Activated CD4-positive, alpha-beta T cell treated with anti-CD3 and anti-CD28 coated beads for 4 hours (primary cell): ENCODE results near the gene PALLD.

Experiments used
- DNase-seq, 2 donors: peaks; one replicate each; pipeline ENCODE4 v3.0.0-alpha.2; 2020

Gene PALLD

DNA sequence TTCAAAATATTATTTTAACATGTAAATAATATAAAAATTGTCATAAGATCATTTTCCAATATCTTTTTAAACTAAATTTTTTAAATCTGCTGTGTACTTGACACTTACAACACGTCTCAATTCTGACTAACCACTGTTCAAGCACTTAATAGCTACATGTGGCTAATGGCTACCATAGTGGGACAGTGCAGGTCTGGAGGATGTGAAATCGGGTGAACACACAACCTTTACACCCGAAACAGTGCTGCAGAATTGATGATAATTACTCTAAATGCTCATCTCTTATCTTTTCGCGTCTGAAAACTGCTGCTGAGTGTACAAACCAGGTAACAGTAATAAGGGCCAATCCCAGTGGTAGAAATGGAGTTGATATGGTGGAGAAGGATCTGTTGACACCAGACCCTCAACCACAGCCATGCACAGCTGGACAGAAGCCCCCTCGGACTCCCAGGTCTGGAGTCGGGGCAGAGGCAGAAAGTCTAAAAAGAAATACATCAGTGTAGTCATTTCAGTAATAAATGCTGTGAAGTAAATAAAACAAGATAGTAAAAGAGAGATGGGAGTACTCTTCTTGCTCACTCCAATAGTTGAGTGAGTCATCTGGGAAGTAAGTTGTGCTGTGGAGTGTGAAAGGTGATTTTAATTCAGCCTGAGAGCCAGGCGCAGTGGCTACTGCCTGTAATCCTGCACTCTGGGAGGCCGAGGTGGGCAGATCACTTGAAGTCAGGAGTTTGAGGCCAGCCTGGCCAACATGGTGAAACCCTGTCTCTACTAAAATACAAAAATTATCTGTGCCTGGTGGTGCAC lies 363.2 kb downstream of the PALLD start:
- DNase-seq, result no peak

DNA sequence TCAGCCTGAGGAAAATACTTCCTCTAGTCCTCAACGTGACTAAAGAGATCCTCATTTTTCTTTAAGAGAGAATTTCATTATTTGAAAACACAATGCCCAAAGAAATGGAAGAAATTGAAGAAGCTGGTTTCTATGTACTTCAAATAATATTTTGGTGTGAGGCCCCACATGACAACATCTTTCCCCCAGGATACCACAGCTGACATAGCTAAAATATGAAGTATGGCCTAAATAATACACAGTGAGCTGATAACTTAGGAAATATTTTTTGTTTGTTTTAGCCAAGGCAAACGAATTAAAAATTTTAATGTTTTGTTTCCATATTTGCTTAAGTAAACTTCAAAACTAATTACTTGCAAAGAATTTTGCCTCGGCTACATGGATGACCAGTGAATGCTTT lies 364.0 kb downstream of the PALLD start:
- DNase-seq, result no peak

DNA sequence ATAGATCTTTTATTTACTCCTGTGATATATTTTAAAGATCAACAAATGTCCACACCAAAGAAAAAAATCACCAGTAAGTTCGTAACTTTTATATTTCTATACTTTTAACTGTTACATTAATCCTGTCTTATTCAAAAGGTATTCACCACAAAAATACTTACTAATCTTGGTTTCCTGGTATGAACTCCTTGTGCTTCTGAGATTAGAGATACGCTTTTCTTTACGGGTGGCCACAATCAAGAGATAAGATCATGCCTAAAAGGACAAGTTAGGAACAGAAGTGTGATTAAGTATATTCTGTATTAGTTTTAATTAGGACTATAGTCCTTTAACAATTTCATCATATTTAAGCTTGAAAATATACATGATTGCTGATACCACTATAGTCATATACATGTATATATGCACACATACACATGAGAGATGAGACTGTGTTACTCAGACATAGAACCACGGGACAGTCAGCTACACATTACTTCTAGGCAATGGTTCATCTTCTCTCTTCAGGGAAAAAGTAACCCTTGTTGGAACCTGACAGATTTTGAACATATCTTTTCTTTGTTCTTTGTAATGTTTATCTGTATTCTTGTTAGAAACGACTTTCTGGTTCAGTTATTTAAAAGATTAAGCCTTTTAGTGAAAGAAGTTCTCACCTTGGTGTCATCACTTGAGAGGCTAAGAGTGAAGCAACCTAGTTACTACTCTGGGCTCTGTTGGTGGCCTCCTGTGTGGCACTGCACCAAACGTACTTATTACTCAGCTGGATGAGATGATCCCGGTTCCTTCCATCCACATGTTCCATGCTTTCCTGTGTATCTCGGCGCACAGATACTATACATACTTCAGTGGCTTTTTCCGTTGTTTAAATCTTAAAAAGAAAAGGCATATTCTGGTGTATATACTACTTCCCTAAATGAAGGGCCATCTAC lies 367.1 kb downstream of the PALLD start:
- DNase-seq, result no peak

DNA sequence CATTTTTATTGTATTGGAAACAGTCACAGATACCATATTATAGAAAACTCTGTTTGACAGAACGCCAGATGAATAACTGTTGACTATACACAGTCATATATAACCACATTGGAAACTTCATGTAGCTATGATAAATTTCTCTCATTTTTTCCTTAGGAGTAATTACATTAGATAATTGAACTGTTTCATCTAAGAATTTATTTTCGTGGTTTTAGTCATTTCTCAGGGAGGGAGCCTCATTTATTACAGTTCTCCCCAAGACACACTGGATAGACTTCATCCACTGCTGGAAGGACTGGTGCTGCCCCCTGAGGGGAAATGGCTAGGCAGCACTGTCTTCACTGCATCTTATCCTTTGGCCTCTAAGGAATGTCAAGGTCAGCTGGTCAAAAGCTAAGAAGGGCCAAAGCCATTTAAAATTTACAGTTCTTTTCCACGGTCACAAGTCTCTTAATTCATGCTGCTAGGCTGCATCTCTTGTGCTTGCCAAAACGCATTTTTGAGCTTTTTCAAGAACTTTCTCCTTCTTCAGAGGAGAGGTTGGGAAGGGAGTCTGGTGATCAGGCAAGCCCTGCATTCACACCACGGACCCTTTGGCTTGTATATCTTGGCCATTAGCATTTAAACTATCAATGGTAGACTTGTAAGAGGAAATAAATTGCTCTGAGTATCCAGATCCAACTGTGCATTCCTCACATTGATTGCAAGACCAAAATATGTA lies 368.1 kb downstream of the PALLD start:
- DNase-seq, result no peak

DNA sequence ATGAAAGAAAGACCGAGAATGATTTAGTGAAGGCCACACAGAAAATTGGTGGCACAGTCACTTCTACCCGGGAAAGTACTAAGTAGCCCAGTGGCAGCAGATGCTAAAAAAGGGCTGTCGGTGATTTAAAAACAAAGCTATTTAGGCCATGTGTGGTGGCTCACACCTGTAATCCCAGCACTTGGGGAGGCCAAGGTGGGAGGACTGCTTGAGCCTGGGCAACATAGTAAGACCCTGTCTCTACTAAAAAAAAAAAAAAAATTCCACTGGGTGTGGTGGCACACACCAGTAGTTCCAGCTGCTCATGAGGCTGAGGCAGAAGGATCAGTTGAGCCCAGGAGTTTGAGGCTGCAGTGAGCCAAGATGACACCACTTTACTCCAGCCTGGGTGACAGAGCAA lies 369.0 kb downstream of the PALLD start:
- DNase-seq, result no peak

DNA sequence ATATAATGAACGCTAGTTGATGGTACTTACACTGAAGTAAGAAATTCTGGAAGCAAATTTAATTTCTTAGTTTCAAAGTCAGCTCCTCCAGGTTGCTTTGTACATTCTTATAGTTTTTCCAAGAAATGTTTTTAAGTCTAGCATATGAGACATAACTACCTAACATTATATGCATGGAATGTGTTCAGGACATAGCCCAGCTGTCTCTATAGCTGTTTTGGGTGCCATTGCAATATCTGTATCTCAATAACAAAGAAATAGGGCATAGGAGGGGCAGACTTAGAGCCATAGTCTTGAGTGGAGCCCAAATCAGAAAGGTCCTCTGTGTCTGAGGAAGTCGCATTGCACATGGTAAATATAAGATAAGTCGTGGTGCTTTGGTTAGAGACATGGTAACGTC lies 369.8 kb downstream of the PALLD start:
- no peak for DNase-seq

DNA sequence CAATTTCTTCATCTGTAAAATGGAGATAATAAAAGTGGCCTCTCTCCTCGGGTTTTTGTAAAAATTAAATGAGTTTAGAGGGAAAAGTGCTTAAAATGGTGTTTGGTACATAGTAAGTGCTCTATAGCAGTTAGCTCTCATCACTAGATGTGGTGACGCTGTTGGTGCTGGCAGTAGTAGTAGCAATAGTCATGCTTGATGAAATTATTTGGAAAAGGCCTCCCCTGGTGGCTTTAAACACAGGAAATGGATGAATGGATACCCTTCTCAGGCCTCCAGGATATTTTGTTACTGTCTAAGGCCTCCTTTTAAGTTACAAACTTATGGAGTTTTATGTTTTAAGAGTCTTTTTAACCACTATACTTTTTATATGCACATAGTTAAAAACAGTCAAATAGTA lies 370.3 kb downstream of the PALLD start:
- no peak for DNase-seq

DNA sequence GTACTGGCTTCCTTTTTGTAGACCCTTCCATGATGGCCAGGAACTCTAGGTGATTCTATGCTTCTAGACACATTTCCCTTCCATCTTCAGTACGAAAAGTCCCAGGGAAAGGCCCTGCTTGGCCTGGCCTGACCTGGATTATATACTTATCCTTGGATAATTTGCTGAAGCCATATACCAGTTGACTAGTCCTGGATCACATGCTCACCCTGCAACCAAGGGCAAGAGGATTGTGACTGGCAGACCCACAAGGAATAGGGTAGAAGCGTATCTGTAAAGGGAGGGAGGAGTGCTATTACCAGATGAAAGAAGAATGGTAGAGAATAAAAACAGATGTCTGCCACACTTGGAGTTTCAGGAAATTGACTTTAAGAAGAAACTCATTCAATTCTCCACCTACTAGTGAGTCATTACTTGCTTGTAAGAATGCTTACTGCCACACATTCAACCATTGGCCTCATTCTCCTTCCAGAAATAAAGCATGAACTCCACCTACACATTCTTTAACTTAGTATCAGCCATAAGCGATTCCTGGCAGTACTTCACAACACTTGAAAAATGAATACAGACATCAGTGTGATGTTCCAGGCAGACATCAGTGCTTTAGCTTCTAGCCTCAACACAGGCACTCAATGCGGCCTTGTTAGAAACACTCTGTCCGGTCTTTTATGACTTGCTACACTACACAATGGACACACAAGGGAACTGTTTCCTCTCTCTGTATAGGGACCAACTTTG lies 371.4 kb downstream of the PALLD start:
- no peak for DNase-seq

DNA sequence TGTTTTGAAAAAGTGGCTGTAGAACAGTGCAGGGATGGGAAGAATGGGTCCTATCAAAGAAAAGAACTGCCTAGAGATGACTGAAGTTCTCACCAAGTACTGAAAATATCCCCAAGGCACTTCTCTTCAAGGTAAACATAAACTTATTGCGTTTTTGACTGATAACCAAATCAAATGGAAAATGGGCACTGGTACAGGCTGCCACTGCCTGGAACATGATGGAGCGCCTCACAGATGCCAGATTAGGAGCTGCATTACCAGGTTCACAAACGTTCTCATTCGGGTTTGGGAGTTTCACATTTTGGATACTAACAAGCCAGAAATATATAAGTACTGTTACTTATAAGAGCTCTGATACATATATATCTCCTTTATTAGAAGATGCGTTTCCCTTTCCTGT lies 371.9 kb downstream of the PALLD start:
- no peak for DNase-seq

DNA sequence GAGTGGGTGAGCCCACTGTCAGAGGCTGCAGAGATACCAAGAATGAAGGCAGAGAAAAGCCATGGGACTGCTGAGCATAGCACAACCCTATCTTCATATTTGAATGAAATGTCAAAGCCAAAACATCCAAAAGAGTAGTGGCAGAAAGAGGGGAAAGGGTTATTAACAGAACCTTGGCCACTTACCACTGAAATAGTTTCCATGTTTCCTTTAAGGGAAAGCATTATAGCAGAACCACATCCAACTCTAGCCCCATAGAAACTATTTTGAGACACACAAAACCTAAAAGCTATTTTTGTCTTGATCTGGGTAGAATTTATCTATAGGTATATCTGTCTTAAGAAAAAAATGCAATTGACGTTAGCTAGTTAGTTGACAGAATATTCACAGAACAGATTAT lies 373.2 kb downstream of the PALLD start:
- DNase-seq, result no peak

DNA sequence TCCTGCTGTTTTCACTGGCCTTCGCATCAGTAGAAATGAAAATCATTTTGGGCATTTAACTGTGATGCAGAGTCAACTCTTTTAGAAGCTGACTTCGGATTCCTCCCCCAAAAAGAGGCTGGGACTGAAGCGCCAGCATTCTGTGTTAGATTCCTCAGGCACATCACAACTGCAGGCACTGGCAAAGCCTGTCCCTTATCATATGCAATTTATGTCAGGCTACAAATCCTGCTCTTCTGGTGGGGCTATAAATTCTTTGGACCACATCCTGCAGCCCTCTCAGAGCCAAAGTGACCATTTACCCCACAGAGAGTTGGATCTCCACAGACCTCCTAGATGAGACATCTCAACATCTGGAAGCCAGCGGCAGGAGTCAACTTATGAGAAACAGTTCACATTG lies 374.8 kb downstream of the PALLD start:
- no peak for DNase-seq

DNA sequence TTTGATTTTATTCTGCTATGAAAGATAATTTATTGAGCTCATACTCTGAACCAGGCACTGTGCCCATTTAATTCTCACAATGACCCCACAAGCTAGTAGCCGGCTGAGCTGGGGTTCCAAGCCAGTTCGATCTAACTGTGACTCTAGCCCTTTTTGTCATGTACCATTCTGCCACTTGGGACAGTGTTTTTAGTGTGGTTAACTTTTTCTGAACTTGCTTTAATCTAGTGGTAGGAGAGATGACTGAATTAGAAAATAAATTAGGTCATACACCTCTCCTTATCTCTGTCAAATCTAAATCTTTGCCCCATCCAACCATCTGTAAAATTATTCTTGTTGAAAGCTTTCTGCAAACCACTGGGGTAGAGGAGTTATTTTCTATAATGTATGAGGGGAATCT lies 377.2 kb downstream of the PALLD start:
- no peak for DNase-seq

DNA sequence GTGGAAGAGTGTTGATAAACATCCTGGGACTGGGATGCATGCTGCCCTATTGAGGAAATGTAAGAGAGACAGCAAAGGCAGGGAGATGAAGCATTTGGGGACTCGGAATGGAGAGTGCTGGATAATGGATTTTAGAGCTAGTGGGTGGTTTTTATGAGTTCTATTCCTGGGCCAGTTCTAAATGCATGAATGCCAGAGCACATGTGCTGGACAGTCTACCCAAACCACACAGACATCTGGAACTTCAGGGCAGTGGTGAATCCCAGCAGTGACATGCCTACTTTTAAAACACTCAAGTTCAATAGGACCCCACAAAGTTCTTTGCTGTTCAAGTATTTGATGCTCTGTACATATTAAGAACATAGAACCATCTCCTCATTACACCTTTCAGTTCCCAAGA lies 379.3 kb downstream of the PALLD start:
- DNase-seq, result no peak

DNA sequence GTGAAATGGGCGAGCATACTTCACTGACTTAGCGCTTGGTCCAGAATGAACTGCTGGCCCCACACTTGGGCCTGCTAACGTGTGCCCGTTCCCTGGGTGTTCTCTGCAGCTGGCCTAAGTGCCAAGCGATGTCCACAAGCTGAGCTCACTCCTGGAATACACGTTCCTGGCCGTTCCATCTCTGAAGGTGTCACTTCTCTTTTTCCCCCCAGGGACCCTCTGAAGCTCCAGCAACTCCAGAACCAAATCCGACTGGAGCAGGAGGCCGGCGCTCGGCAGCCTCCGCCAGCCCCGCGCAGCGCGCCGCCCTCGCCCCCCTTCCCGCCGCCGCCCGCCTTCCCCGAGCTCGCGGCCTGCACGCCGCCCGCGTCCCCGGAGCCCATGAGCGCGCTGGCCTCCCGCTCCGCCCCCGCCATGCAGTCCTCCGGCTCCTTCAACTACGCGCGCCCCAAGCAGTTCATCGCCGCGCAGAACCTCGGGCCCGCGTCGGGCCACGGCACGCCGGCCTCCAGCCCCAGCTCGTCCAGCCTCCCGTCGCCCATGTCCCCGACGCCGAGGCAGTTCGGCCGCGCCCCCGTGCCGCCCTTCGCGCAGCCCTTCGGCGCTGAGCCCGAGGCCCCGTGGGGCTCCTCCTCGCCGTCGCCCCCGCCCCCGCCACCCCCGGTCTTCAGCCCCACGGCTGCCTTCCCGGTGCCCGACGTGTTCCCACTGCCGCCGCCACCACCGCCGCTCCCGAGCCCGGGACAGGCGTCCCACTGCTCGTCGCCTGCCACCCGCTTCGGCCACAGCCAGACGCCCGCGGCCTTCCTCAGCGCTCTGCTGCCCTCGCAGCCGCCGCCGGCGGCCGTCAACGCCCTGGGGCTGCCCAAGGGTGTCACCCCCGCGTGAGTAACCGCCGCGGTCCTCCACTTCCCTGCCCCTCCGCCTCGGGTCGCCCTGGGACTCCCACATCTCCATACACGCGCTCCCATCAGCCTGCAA lies 380.9 kb downstream of the PALLD start:
- peak in 1 of 2 donors; percentile 2 for DNase-seq

DNA sequence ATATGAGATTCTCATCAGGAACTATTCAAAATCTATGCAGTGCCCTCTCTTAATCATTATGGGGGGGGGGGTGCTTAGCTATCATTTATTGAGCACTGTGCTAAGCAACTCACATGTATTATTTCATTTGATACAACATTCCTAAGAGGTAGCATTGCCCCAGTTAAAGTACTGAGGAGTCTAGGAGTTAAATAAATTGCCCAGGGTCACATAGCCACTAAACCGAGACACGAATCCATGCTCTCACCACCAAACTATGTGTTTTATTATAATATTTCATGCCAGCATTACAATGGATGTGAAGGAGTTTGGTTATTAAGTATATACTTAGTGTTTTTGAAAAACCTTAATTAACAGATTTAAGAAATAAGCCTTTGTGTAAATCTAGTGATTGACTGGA lies 381.8 kb downstream of the PALLD start:
- DNase-seq, result no peak

DNA sequence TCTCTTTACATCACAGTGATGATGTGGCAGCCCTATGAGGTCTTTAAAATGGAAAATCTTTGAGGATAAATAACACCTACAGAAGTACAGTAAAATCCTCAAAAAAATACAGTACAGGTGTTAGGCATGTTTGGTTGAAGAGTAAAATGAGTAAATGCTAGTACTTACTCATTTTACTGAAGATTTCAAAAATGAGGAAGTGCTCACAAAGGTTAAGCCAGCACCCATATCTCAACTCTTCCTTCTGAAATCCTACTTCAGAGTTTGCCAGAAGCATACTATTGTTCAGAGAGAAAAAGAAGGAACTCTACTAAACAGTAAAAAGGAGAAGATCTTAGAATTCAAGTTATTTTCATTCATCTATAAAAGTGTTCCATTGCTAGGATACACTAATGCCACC lies 382.3 kb downstream of the PALLD start:
- no peak for DNase-seq

DNA sequence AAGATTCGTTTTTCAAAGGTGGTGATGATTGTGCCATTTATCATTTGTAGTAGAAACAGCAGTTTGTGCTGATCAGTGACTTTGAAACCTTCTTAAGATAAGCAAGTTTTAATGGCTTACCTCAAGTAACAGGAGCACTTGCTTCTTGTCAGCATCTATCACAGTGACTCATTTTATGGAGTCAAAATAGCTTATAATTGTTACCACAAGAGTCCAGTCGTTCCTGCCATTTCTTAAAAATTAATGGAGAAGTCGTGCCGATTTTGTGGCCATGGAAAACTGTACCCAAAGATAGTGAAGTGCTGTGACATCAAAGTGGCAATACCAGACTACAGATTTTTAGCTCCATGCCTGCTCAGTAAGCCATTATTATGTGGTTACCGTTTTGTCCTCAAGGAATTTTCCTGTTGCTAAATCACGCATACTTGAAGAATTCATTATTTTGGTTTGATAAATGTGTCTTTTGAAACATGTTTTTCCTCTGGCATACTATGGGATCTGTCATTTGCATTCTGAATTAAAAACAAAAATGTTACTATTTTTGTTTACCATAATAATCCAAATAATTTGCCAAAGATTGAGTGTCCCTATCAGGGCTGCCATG lies 383.3 kb downstream of the PALLD start:
- DNase-seq, result no peak

DNA sequence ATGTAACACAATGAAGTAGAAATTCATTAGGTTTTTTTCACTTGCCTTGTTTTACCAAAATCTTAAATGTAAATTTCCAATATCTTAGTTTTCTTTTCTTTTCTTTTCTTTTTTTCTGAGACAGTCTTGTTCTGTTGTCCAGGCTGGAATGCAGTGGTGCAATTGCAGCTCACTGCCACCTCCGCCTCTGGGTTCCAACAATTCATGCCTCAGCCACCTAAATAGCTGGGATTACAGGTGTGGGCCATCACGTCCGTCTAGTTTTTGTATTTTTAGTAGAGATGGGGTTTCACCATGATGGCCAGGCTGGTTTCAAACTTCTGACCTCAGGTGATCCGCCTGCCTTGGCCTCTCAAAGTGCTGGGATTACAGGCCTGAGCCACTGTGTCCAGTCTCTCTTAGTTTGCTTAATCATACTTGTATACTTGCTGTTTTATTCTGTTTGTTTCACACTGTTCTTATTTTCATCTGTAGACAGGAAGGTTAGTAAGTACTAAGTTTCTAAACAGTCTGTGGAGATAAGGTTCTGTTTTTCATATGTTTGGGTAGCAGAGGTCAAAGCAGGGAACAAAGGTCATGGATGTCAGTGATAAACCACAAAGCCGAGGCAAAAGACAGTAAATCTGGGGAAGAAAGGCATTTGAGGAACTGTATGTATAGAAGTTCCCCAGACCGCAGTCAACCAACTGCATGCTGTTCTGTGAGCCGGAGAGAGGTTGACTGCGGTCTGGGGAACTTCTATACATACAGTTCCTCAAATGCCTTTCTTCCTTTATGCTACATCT lies 384.2 kb downstream of the PALLD start:
- no peak for DNase-seq

DNA sequence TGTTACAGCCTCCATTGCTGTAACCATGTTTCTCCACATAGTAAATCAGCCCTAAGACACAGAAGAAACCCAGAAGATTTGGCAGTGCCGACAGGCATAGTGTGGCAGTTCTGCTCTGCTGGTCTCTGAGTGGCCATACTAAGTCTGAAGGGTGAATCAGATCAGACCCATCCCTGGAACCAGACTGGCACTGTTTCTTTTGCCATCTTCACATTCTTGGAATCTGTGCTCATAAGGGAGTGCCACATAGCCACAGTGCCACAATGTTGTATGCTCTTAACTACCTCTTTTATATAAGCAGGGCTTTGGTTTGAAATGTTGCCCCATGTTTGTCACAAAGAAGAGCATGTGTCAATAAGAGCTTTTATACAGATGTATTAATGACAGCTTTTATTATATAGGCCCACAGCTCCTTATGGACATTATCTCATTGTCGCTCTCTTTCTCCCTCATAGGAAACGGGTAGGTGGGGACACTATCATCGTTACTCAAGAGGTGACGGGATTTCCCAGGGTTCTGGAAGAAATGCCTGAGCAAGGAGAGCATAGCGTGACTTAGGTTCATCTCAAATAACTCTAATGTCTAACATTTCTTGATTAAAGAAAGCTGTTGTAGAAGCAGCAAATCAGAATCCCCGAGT lies 385.0 kb downstream of the PALLD start:
- no peak for DNase-seq
